GF-D8 (cell line): ENCODE measurements around the gene FMN2.
"Not testable (repeated sequence)": the region's sequence is repeated elsewhere in the genome, so short reads cannot be mapped to it uniquely, and the experiment has no call there.

Source experiments
- DNase-seq: peaks from one replicate; lab custom pipeline; 2025; lab: John Stamatoyannopoulos, UW

FMN2 gene

DNA sequence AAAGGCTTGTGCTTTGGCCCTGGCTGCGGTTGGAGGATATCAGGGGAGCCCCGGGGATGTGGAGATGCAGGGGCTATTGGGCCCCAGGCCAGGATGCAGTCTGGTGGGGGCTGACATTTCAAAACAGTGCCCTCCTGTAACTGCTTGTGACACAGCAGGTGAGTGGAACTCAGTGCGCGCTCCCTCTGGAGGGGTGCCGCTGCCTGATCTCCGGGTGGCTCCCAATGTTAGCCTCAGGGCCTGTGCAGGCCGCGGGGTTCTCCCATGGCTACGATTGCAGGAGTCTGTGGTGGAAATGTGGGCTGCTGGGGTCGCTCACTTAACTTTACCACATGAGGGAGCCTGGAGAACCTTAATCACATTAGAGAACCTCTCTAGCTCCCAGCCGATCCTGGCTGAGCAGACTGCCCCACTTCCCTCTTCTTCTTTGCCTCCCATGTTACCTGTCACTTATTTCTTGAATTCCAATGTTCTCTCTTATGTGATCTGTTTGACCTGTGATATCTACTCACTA is 163.2 kb downstream of the FMN2 start:
- DNase-seq: no peak

GRCh38 chr1:240255922-240256321 is 164.2 kb downstream of the FMN2 start:
- DNase-seq: no peak

GRCh38 chr1:240256836-240257503 is 165.3 kb downstream of the FMN2 start:
- DNase-seq: no peak

DNA sequence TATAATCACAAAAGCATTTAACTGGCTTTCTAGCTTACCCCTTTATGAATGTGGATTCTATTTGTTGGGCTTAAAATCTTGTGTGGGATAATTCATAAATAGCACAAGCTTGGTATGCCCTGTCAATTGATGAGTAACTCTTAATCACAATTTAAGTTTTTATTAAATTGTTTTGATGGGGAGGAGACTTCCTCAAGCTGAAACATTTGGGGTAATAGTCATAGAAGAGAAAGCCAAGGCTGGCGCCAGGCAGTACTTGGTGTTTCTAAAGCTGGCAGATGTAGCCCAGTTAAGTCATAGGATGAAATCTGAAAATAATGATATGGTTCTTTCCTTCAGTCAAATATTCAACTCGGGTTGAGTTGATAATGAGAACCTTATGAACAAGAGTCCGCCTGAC is 167.2 kb downstream of the FMN2 start:
- no peak for DNase-seq

DNA sequence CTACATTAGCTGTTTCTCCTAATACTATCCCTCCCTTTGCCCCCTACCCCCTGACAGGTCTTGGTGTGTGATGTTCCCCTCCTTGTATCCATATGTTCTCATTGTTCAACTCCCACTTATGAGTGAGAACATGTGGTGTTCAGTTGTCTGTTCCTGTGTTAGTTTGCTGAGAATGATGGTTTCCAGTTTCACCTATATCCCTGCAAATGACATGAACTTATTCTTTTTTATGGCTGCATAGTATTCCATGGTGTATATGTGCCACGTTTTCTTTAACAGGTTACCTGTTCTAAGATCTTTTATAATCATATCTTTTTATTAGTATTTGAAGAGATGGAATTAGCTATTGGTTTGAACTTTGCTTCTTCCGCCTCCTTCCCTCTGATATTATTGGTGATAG is 172.8 kb downstream of the FMN2 start:
- not testable (repeated sequence) for DNase-seq

DNA sequence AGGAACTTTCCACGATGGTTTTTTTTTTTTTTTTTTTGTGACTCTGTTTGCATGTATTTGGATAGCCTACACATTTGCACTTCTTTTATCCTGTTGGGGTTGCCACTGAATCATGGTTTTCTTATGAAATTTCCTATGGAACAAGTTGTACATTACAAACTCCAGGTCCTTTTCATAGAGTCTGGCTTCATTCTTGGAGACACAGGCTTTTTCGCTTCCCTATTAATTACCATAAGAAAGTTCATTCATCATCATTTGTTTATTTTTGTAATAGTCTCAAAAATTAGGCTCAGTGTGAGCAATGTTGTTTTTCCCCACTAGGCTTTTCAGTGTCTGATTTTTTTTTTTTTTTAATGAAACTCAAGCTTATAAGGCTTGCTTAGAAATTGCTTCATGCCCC is 179.4 kb downstream of the FMN2 start:
- no peak for DNase-seq

DNA sequence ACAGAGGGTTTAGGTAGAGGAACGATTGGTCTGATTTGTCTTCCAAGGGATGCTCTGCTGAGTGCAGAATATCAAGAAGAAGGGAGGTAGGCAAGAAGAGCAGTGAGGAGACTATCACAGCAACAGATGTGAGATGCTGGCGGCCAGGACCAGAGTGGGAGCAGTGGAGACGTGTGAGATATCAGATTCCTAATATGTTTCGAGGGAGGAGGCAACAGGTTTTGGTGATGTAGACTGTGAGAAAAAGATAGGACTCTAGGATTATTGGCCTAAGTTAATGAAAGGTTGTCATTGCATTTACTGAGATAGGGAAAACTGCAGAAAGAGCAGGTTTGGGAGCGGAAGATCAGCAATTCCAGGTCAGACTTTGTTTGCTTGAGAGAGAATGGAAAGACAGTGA is 182.9 kb downstream of the FMN2 start:
- no peak for DNase-seq

DNA sequence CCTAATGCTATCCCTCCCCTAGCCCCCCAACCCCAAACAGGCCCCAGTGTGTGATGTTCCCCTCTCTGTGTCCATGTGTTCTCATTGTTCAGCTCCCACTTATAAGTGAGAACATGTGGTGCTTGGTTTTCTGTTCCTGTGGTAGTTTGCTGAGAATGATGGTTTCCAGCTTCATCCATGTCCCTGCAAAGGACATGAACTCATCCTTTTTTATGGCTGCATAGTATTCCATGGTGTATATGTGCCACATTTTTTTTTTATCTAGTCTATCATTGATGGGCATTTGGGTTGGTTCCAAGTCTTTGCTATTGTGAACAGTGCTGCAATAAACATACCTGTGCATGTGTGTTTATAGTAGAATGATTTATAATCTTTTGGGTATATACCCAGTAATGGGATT is 183.5 kb downstream of the FMN2 start:
- DNase-seq: not testable (repeated sequence)

DNA sequence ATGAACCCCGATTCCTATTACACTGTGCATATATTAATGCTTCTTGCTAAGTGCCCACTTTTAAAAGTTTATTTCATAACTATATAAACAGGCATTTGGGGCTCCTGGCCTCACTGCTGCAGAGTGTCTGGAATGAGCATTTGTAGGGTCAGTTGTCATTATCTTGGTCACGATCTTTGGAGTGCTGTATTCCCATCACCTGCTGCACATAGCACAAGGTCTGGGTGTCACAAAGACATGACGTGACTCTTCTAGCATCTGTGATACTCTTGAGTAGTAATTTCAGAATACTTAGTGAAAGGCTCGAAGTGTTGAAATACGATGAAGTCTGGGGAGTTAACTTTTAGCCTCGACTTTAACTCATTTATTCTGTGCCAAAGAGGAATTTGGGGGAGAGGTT is 186.4 kb downstream of the FMN2 start:
- DNase-seq: no peak

DNA sequence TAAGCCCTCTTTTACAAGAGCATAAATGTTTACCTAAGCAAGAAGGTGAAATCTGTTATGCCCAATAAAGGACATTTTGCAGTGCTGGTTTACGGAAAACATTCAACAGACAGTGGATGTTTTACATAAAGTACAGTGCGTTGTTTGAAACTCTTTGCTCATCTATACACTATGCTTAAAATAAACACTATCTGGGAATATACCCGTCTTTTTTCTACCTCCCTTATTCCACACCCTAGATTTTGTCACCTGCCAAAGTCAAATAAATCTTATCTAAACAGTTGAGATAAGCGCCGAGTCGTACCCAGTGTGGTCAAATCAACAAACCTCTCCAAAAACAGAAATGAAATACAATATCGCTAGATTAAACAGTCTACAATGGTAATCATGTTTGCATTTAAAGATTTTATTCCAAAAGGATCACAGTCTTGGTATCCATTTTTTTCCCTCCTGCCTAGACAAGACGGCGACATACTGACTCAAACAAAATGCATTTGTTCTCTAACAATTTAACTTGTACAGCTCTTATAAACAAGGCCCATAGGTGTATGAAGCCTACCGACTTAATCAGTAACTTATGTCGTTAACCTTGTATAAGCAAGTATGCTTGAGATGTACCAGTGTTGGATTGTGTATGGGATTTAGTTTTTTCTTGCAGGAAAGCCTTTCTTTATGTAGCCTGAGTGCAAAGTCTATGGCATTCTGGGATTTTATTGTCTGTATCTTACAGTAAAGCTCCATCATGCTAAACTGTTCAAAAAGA is 189.1 kb downstream of the FMN2 start:
- no peak for DNase-seq

GRCh38 chr1:240282061-240282830 is 190.6 kb downstream of the FMN2 start:
- no peak for DNase-seq

GRCh38 chr1:240284656-240285414 is 193.2 kb downstream of the FMN2 start:
- DNase-seq: no peak

GRCh38 chr1:240285540-240285939 is 193.9 kb downstream of the FMN2 start:
- no peak for DNase-seq

GRCh38 chr1:240287722-240288121 is 196.0 kb downstream of the FMN2 start:
- no peak for DNase-seq

- DNase-seq: no peak
Observed at GRCh38 chr1:240293706-240294105, 202.0 kb downstream of the FMN2 start.

- DNase-seq: no peak
Observed at GRCh38 chr1:240294566-240294965, 202.9 kb downstream of the FMN2 start.

DNA sequence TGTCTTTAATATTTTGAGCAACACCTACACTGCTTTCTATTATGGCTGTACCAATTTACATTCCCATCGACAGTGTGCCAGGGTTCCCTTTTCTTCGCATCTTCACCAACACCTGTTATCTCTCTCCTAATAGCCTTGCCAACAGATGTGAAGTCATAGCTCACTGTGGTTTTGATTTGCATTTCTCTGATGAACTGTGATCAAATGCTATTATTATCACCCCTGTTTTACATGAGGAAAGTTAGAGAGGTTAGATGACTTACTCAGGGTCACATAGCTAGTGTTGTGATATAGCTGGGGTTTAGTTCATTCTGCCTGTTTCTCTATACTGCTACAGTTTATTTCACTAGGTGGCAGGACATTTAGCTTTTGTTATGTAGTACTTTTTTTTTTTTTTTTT is 204.1 kb downstream of the FMN2 start:
- no peak for DNase-seq

GRCh38 chr1:240304466-240304865 is 212.8 kb downstream of the FMN2 start:
- no peak for DNase-seq

DNA sequence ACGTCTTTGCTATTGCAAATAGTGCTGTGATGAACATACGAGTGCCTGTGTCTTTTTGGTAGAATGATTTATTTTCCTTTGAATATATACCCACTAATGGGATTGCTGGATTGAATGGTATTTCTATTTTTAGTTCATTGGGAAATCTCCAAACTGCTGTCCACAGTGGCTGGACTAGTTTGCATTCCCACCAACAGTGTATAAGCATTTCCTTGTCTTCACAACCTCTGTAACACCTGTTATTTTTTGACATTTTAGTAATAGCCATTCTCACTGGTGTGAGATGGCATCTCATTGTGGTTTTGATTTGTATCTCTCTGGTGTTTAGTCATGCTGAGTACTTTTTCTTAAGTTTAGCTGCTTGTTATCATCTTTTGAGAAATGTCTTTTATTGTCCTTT is 215.0 kb downstream of the FMN2 start:
- DNase-seq: no peak

GRCh38 chr1:240308096-240308495 is 216.4 kb downstream of the FMN2 start:
- no peak for DNase-seq

DNA sequence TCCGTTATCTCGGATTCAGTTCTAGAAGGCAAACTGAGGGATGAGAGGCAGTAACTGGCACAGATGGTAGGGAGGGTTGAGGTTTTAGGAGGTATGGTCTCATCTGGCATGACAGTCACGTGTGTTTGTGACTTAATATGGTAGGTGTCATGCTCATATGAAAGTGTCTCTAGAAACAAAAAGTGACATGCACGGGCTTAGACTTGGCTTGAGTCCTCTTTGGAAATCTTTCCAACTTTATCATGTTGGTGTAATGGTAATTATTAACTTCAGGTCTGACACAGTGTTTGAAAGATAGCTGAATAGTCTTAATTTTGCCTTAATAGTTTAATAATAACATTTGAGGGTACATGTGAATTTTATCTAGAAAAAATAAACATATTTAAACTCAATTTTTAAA is 218.1 kb downstream of the FMN2 start:
- DNase-seq: no peak
